Posterior vena cava (tissue), 2 donors: ENCODE measurements around the gene KIRREL3. TPM values are rescaled to one million over a fixed set of nuclear protein-coding genes. Genes with fewer than 3 reads are reported as not detected.

ENCODE experiments used
- DNase-seq: peaks from one replicate; pipeline ENCODE4 v3.0.0-alpha.2; 2020; ENCODE audit warnings: low spot score
- intact Hi-C, 2 donors: fragments of 100-400 bp; cut with DNase I; formaldehyde crosslinking; loops; one replicate each; pipeline versions ENCODE4 v1.14.1 to v1.14.2; 2022 to 2023
- total RNA-seq, 2 donors: library from RNA; stranded (reverse); fragmentation: NEBNext Ultra II Directional; extraction: Animal tissue kit (Norgen Biotek cat#: 25700); gene quantifications; one replicate each; pipeline ENCODE4 v1.2.1, GENCODE V29; 2021
- donor health status: DM: yes; HTN: yes; CAD: no.
- donor health status: DM: yes; HTN: yes; CAD: no.

KIRREL3 gene
- total RNA-seq, 2 donors from 2014 or later = 0.10 to 0.74 TPM

GRCh38 chr11:126585388-126585773 lies 415.2 kb downstream of the KIRREL3 start:
- DNase-seq = no peak
- intact Hi-C loops = no loop called here

GRCh38 chr11:126583594-126584427 lies 416.8 kb downstream of the KIRREL3 start:
- no peak for DNase-seq
- intact Hi-C loops = no loop called here

GRCh38 chr11:126583101-126583500 lies 417.5 kb downstream of the KIRREL3 start:
- DNase-seq = no peak
- intact Hi-C loops = no loop called here

- DNase-seq = no peak
- intact Hi-C loops = no loop called here
Measured at GRCh38 chr11:126581871-126582648, 418.5 kb downstream of the KIRREL3 start.

GRCh38 chr11:126578426-126578825 lies 422.1 kb downstream of the KIRREL3 start:
- DNase-seq = no peak
- intact Hi-C loops = no loop called here

GRCh38 chr11:126578021-126578420 lies 422.5 kb downstream of the KIRREL3 start:
- intact Hi-C loops = no loop called here
- no peak for DNase-seq

- DNase-seq = no peak
- intact Hi-C loops = no loop called here
Measured at GRCh38 chr11:126575849-126576248, 424.7 kb downstream of the KIRREL3 start.

GRCh38 chr11:126573325-126573978 lies 427.1 kb downstream of the KIRREL3 start:
- intact Hi-C loops = no loop called here
- no peak for DNase-seq

- no peak for DNase-seq
Measured at GRCh38 chr11:126570489-126570888, 430.1 kb downstream of the KIRREL3 start.

GRCh38 chr11:126567419-126567818 lies 433.2 kb downstream of the KIRREL3 start:
- intact Hi-C loops = no loop called here
- DNase-seq = no peak

More at GRCh38 chr11:126570489-126570888, 430.1 kb downstream of the KIRREL3 start:
- intact Hi-C loops = no loop called here

GRCh38 chr11:126564566-126564965 lies 436.0 kb downstream of the KIRREL3 start:
- DNase-seq = no peak
- intact Hi-C loops = no loop called here

GRCh38 chr11:126561327-126561893 lies 439.2 kb downstream of the KIRREL3 start:
- intact Hi-C loops = no loop called here
- no peak for DNase-seq

GRCh38 chr11:126560221-126560620 lies 440.3 kb downstream of the KIRREL3 start:
- intact Hi-C loops = no loop called here

GRCh38 chr11:126548581-126549550 lies 451.7 kb downstream of the KIRREL3 start:
- DNase-seq = no peak
- intact Hi-C loops = no loop called here

More at GRCh38 chr11:126560221-126560620, 440.3 kb downstream of the KIRREL3 start:
- no peak for DNase-seq

- DNase-seq = no peak
- intact Hi-C loops = no loop called here
Measured at GRCh38 chr11:126547691-126548090, 452.9 kb downstream of the KIRREL3 start.

GRCh38 chr11:126547161-126547560 lies 453.4 kb downstream of the KIRREL3 start:
- intact Hi-C loops = no loop called here

GRCh38 chr11:126546694-126547093 lies 453.9 kb downstream of the KIRREL3 start:
- DNase-seq = no peak
- intact Hi-C loops = no loop called here

More at GRCh38 chr11:126547161-126547560, 453.4 kb downstream of the KIRREL3 start:
- DNase-seq = no peak

GRCh38 chr11:126546191-126546590 lies 454.4 kb downstream of the KIRREL3 start:
- no peak for DNase-seq
- intact Hi-C loops = no loop called here
